GM21723 (cell line): ENCODE data around the gene EHMT1.

Experiments used
- ATAC-seq: cut with Tn5 transposase; IDR thresholded peaks from one replicate; pipeline ENCODE4 v1.9.1; 2021; ENCODE audit warnings: mild to moderate bottlenecking, moderate library complexity; ENCODE audit not compliant: unreplicated experiment

EHMT1 gene

GRCh38 chr9:137690930-137691645 lies 72.3 kb downstream of the EHMT1 start:
- ATAC-seq: no peak

GRCh38 chr9:137691646-137692351 lies 73.0 kb downstream of the EHMT1 start:
- no peak for ATAC-seq

- no peak for ATAC-seq
Measured at GRCh38 chr9:137694236-137694959, 75.6 kb downstream of the EHMT1 start.

GRCh38 chr9:137694962-137695875 lies 76.4 kb downstream of the EHMT1 start:
- no peak for ATAC-seq

- ATAC-seq: no peak
Measured at GRCh38 chr9:137696136-137696925, 77.5 kb downstream of the EHMT1 start.

- ATAC-seq: no peak
Measured at GRCh38 chr9:137697193-137697592, 78.4 kb downstream of the EHMT1 start.

- no peak for ATAC-seq
Measured at GRCh38 chr9:137697832-137698231, 79.0 kb downstream of the EHMT1 start.

- no peak for ATAC-seq
Measured at GRCh38 chr9:137700911-137701310, 82.1 kb downstream of the EHMT1 start.

- no peak for ATAC-seq
Measured at GRCh38 chr9:137702615-137703379, 84.0 kb downstream of the EHMT1 start.

- no peak for ATAC-seq
Measured at GRCh38 chr9:137703842-137704508, 85.2 kb downstream of the EHMT1 start.

GRCh38 chr9:137705443-137705863 lies 86.6 kb downstream of the EHMT1 start:
- ATAC-seq: peak; percentile 75

GRCh38 chr9:137705906-137706305 lies 87.1 kb downstream of the EHMT1 start:
- peak; percentile 33 for ATAC-seq

GRCh38 chr9:137707361-137707760 lies 88.6 kb downstream of the EHMT1 start:
- ATAC-seq: no peak

- ATAC-seq: no peak
Measured at GRCh38 chr9:137708590-137709284, 89.9 kb downstream of the EHMT1 start.

GRCh38 chr9:137709411-137710101 lies 90.8 kb downstream of the EHMT1 start:
- ATAC-seq: no peak

GRCh38 chr9:137710704-137711103 lies 91.9 kb downstream of the EHMT1 start:
- no peak for ATAC-seq

GRCh38 chr9:137711678-137712105 lies 92.9 kb downstream of the EHMT1 start:
- ATAC-seq: no peak
